GM19023 (cell line): ENCODE results near the gene CRABP2.

Source experiments
- ATAC-seq: cut with Tn5 transposase; IDR thresholded peaks from one replicate; pipeline ENCODE4 v1.9.1; 2021; ENCODE audit warnings: mild to moderate bottlenecking, moderate library complexity; ENCODE audit not compliant: unreplicated experiment

The CRABP2 gene

GRCh38 chr1:156670791-156671190 is 34.6 kb downstream of the CRABP2 start:
- no peak for ATAC-seq

GRCh38 chr1:156670359-156670758 is 35.0 kb downstream of the CRABP2 start:
- ATAC-seq: no peak

GRCh38 chr1:156669794-156670193 is 35.6 kb downstream of the CRABP2 start:
- no peak for ATAC-seq

- no peak for ATAC-seq
These were observed 36.4 kb downstream of the CRABP2 start for GRCh38 chr1:156668801-156669637.

GRCh38 chr1:156667968-156668709 is 37.2 kb downstream of the CRABP2 start:
- no peak for ATAC-seq

- no peak for ATAC-seq
These were observed 37.8 kb downstream of the CRABP2 start for GRCh38 chr1:156667610-156667967.

GRCh38 chr1:156666862-156667609 is 38.3 kb downstream of the CRABP2 start:
- ATAC-seq: no peak

GRCh38 chr1:156665539-156665938 is 39.8 kb downstream of the CRABP2 start:
- no peak for ATAC-seq

- ATAC-seq: no peak
These were observed 40.5 kb downstream of the CRABP2 start for GRCh38 chr1:156664767-156665411.

- no peak for ATAC-seq
These were observed 41.2 kb downstream of the CRABP2 start for GRCh38 chr1:156664046-156664766.

GRCh38 chr1:156663178-156663577 is 42.2 kb downstream of the CRABP2 start:
- no peak for ATAC-seq

GRCh38 chr1:156662800-156663055 is 42.7 kb downstream of the CRABP2 start:
- ATAC-seq: no peak

GRCh38 chr1:156662005-156662799 is 43.2 kb downstream of the CRABP2 start:
- ATAC-seq: no peak

- ATAC-seq: no peak
These were observed 44.7 kb downstream of the CRABP2 start for GRCh38 chr1:156660752-156661112.

- peak; percentile 55 for ATAC-seq
These were observed 45.2 kb downstream of the CRABP2 start for GRCh38 chr1:156659988-156660751.

GRCh38 chr1:156659661-156659987 is 45.8 kb downstream of the CRABP2 start:
- no peak for ATAC-seq

- ATAC-seq: no peak
These were observed 46.3 kb downstream of the CRABP2 start for GRCh38 chr1:156658945-156659574.

GRCh38 chr1:156658496-156658895 is 46.9 kb downstream of the CRABP2 start:
- no peak for ATAC-seq
